Embryonic facial prominence (tissue), 1 donor: Measurements from ENCODE around the gene EQTN.

Source experiments
- DNase-seq: peaks from one replicate; pipeline ENCODE4 v3.0.0-alpha.2; 2016; ENCODE audit errors: extremely low spot score

The EQTN gene

DNA sequence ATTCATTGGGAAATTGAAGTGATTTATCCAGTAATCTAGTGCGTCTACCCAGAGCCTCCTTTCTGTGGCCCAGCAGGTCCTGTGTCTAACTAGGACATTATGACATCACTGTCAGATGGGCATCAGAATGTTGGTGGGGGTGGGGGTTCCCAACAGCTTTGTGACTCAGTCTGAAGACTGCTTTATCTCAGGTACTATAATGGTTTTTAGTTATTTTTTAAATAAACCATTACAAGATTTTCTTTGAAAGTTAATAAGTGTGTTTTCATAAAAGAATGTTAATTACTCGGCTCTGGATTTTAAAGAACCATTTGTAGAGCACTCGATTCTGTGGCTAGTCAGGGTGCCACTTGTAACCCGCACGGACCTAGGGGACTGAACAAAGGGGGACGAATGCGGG lies at the start of gene EQTN:
TSS of gene EQTN (minus strand) at position 101 of the 400 bp plus-strand sequence. CDS start at position 6, 95 bp downstream.
- no peak for DNase-seq

DNA sequence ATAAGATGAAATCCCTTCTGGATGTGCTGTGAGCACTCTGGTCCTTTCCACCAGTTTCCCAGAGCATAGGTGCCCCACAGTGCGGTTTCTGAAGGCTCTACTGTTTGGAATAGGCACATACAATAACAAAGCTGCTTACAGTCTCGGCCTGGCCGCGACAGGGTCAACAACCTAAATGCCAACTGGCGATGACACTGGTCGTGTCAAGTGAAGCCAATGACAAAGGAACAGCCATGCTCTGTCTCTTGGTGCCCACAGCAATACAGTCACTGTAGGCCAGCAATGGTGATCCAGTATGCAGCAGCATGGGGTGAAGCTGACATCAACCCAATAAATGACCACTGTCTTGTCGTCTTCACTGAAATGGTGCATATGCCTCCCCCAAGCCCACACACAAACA lies 47.8 kb upstream of the EQTN start:
- no peak for DNase-seq

DNA sequence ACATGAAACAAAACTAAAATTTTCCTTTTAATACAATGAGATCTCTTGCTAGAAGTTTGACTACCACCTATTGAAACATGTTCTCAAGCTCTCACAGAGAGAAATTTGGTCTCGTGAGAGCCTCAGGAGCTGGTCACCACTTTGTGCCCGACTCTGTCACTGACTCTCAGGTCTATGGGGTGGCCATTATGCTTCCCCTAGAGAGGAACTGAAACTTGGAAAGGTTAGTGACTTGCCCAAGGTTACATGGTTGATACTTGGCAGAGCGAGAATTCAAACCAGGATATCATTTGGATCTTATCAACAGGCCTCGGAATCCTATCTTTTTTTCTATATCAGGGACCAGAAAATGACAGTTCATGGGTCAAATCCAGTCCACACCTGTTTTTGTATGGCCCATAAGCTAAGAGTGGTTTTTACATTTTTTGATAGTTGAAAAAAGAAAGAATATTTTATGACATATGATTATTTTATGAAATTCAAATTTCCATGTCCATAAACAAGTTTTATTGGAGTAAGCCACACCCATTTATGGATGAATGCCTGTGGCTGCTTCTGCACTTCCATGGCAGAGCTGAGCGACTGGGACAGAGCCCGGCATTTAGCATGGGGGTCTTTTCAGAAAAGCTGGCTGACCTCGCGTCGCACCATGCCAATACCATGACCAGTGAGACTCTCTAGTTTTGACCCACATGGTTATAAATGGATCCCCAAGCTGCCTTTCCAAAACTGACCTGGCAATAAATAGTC lies 44.8 kb upstream of the EQTN start:
- no peak for DNase-seq

- DNase-seq, result no peak
Measured at GRCh38 chr9:27340961-27341511, 44.1 kb upstream of the EQTN start.

GRCh38 chr9:27340285-27340674 lies 43.3 kb upstream of the EQTN start:
- DNase-seq, result no peak

- peak; percentile 55 for DNase-seq
Measured at GRCh38 chr9:27339661-27340284, 42.8 kb upstream of the EQTN start.

DNA sequence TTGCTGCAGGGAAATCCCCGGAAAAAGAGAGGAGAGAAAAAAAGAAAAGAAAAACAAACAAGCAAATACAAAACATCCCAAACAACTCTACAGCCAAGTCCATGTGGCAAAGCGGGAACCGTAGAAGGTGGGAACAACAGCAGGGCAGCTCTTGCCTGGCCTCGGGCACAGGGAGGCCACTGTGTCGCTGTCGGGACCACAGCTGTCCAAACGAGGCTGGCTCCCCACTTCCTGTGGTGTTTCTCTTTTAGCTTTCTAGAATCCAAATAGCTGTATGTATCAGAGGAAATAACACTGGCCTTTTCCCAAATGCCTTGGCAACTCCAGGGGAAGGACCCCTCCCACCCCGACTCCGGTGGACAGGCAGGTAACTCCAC lies 41.6 kb upstream of the EQTN start:
- no peak for DNase-seq

- DNase-seq, result no peak
Measured at GRCh38 chr9:27337833-27338526, 41.0 kb upstream of the EQTN start.

GRCh38 chr9:27337236-27337635 lies 40.3 kb upstream of the EQTN start:
- no peak for DNase-seq

DNA sequence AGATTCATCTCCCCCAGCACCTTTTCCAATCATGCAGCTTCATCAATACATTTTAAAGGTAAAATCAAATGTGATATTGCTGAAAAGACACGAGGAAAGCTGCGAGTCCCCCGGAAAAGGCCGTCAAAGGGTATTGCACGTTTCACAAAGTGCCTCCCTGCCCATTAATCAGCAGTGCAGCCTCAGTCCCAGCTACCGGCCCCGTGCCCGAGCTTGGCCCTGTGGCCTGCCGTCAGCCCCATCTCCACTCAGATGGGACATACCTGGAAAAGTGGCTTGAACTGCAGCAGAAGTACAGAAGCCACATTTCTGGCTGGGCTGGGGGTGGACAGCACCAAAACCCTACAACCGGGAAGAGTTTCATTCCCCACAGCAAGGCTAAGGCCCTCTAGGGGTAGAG lies 39.9 kb upstream of the EQTN start:
- no peak for DNase-seq

GRCh38 chr9:27336126-27336525 lies 39.2 kb upstream of the EQTN start:
- no peak for DNase-seq

GRCh38 chr9:27335075-27335474 lies 38.1 kb upstream of the EQTN start:
- no peak for DNase-seq

DNA sequence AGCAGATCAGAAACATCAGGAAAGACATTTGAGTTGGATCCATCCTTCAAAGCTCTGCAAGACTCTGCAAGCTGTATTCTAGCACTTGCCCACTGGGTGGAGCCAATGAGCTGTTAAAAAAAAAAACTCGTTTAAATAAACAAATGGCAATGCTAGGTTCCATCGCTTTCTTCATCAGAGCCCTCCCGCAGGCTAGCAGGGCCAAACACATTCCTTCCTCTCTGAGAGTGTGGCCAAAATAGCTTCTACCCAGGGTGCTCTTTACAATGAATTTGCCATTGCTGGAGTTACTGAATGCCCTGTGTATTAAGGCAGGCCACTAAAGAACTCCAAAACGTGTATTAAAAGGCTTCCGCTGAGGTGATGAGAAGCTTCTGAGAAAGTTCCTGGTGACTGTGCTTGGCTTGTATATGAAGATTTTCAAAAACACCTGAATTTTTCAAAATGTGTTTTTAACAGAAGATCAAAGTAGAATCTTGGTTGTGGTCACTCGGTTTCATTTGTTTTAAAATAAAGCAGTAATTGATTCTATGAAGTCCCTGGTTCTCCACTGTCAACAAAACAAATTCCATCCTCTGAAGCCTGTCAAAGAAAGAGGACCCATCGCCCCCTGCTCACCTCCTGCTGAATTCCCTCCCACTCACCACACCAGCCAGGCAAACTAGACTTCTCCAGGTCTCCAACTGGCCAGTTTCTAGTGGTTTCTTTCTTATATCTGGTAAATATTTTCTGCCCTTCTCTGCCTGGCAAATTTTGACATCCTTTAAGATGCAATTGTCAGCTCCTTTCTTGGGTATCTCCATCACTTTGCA lies 36.5 kb upstream of the EQTN start:
- DNase-seq, result peak; percentile 47

GRCh38 chr9:27331393-27331792 lies 34.4 kb upstream of the EQTN start:
- no peak for DNase-seq

GRCh38 chr9:27329291-27329690 lies 32.3 kb upstream of the EQTN start:
- DNase-seq, result no peak

DNA sequence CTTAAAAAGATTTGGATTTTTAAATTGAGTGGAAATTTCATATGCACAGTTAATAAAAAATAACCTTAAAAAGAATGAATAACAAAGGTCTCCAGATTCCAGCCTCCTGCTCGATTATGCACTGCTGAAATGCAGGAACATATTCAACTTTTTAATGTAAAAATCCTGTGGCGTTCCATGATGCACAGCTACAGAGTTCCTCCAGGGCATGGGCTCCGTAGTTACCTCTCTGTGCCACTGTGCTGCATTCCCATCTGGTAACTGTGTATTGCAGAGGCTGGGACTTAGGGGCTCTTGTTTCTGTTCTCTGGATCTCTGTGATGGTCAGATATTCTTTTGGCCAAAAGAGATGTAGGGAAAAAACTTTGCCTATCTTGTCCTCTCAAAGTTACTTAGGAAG lies 31.5 kb upstream of the EQTN start:
- DNase-seq, result no peak

GRCh38 chr9:27311184-27311583 lies 14.2 kb upstream of the EQTN start:
- no peak for DNase-seq

- no peak for DNase-seq
Measured at GRCh38 chr9:27310582-27310981, 13.6 kb upstream of the EQTN start.

DNA sequence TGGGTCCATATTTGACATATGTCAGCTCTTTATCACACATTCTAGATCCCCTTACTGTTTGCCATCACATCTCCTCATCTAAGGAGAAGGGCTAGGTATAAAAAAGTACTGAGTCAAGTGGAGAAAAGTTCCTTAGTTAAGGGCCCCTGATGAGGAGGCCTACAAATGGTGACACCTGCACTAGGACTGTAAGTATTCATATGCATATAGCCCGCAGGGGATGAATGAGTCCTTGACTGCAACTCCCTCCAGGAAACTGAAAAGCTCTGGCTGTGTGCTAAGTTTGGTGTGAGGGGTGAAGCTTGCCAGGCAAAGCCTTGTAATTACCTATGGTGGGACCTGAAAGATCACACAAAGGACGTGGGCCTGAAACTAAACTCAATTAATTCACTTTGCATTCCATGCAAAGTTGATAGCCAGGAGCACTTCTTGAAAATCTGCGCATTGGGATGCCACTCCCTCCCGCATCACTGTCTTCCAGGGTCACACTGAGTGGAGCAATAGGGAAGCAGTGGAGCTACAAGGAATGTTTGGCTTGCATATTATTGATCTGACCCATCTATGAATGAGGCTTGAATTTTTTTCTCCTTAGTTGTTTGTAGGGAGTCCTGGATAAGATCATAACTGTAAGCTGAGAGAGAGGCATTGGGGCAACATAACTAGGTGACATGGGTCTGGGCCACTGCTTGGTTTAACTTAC lies 11.9 kb upstream of the EQTN start:
- DNase-seq, result no peak

DNA sequence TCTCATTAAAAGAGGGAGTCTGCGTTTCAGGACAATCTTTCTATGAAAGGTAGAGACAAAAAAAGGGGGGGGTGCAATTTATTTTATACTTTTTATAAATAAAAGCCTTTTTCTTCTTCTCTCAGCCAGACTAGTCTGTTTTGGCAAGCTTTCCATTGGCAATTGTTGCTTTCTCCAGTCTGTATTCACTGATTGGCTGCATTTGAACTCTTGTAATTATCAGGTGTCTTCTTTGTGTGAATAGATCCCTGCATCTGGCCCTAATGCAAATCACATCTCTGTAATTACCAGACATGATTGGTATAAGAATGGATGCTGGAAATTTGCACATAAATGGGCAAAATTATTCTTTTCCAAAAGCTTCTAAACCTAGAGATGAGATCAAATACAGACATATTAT lies 7.6 kb upstream of the EQTN start:
- no peak for DNase-seq

- DNase-seq, result no peak
Measured at GRCh38 chr9:27303219-27303618, 6.3 kb upstream of the EQTN start.
